Epidermal melanocyte (primary cell): ENCODE data around the gene SYK.
"Not testable (repeated sequence)": the region's sequence is repeated elsewhere in the genome, so short reads cannot be mapped to it uniquely, and the experiment has no call there.

Source experiments
- DNase-seq: peaks from one replicate; pipeline ENCODE4 v3.0.0; 2011; ENCODE audit warnings: low spot score; ENCODE audit not compliant: insufficient read length

Gene SYK

DNA sequence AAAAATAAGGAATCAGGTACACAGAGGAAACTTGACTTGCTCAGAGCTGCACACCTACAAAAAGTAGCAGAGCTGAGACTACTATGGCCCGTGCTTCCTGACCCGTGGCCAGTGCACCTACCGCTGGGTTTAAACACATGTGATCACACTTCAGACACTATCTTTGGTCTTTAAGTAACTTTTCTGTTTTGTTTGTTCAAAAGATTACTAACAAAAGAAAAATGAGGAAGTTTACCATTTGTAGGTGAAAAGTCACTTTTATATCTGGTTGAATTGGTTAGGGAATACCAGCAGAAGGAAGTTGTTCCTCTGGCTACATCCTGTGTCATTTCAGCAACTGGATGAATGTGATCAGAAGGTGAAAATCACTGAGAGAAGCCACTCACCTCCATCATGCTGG, 6.5 kb upstream of the SYK start:
- DNase-seq, result no peak

DNA sequence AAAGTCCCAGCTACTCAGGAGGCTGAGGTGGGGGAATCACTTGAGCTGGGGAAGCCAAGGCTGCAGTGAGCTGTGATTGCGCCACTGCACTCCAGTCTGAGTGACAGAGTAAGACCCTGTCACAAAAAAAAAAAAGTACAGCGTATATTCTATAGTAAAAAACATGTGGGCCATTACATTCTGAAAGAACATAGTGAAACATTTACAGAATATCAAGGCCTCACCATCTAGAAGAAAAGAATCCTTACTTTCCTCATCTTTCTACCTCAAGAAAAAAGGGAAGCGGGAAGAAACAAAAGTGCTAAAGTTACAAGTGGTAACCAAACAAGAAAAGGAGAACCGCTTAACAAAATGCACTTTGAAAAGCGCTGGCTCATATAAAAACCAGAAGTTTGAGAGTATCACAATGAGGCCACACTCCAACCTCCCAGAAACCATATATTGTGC, 5.7 kb upstream of the SYK start:
- DNase-seq, result no peak

DNA sequence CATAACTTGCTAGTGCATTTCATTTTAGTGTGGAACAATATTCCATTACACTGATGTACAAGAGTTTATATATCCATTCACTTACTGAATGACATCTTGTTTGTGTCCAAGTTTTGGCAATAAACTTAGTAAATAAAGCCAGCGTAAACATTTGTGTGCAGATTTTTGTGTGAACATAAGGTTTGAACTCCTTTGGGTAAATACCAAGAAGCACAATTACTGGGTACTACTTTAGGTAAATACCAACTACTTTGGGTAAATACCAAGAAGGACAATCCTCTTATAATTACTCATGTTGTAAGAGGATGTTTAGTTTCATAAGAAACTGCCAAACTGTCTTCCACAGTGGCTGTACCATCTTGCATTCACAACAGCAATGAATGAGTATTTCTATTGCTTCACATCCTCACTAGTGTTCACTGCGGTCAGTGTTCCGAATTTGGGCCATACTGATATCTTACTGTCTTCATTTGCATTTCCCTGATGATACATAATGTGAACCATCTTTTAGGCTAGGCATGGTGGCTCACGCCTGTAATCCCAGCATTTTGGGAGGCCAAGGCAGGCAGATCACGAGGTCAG, 2.3 kb upstream of the SYK start:
- DNase-seq, result no peak

DNA sequence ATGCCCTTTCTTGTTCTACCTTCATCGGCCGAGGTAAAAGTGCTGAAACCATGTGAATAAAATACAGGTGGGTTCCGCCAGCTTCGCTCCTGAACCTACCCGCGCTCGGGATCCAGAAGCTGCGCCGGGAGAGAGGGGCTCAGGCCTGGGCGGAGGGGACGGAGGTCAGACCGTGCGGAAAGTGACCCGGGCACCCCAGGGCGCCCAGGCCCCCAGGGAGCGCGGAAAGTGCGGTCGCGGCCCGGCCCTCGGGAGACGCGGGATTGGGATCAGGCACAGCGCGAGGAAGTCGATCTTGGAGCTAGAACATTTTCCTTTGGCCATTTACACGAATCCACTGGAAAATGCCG, 329 bp downstream of the SYK start:
- no peak for DNase-seq

DNA sequence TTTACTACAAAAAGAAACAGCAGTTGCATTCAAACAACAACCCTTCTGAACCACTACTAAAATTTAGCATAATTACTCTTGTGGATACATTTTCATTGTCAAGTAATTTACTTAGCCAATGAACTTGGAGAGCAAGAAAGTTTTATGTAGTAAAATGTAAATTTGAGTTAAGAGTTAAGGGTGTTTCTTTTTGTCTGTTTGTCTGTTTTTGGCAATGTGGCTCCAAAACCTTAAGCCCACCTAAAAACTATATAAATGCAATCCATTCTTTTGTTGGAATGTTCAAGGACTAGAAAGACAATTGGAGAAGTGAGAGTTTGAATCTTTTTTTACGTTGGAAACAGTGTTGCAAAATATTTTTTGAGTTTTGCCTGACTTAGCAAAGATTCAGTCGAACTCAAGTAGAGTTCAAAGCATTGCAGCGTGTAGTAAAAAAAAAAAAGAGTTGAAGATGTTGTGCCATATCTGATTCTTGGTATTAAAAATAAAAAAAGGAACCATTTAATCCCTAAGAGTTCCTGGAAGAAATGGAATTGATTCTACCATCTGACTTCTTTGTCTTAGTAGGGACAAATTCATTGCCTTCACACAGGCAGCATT, 867 bp downstream of the SYK start:
- DNase-seq, result no peak

DNA sequence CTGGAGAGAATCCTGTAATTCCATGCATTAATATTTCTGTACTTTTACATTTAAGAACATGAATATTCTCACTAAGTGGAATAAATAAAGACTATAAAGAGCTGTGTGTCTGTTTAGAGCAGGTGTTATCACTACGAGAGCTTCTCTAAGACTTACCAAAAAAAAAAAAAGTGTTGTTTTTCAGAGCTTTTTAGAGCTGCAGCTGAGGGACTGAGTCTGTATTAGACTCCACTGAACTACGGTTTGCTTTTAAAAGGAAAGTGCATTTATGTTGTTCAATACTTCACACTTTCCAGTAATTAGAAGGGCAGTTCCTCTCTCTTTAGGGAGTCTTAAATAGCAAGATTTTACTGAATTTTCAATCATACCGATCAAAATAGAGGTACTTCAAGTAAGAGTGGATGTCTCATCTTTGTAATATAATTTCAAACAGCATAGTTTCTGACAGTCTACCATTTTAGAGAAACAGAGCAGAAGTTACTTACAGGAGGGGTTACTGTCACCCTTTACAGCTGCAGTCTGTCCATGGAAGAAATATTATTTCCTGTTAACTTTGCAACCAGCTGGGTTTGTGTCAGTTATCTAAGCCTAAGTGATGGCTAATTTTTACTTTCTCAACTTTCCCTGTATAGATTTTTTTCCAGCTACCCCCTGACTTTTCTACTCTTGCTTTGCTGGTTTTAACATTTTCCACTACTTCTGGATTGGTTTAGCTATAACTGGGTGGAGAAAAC, 2.4 kb downstream of the SYK start:
- no peak for DNase-seq

DNA sequence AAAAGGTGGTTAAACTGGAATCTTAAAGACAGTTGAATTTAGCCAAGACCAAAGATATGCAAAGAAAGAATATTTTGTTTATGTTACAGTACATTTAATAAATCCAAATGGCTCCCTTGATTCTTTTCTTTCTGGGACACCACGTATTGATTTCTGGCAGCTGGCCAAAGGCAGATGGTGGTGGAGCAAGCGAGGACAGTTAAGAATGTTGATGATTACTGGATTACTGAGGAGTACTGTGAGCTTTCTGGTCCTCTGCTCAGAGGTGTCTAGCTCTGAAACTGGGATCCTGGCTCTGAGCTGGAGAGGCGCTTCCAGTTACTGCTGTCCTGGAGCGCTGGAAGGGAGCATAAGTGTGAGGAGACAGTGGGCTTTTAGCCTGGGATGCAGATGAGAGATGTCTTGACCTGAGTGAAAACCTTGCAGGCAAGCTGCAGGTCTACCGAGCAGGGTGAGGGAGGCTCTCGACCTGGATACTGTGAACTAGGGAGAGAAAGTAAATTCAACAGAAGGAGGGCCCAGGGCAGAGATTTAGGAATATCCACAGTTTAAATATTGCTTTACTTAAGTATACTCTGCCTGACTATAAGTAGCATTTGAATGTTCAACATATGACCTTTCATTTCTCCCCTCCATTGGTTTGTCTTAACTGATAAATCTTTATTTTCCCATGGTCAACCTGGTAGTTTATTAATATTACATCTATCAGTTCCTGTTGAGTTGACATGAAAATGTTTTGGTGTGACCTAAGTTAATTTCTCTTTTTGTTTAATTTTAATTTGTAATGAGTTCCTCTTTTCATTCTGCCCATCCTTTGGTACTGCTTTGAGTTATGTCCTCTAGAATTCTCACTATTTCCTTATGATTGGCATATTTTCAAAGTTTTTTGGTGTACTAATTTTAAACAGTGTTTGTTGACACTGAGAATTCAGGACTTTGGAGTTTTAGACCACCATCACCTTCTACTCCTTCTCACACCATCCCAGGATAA, 3.7 kb downstream of the SYK start:
- no peak for DNase-seq

DNA sequence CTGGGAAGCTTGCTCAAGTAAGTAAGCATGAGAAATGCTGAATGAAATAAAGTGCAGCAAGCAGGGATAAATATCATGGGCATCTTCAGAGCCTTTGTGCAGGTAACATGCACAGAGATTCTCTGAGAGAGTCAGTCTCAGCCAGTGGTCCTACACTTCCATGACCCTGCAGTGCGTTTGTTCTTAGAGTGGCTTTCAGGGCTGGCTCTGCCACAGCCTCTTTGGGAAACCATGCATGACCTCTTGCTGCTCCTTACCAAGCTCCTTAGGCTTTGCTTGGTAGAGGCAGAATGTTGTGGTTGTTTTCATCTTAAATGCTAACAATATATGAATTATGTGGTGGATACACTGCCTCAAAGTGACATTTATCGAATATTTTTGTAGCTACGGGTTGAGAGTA, 5.4 kb downstream of the SYK start:
- no peak for DNase-seq

DNA sequence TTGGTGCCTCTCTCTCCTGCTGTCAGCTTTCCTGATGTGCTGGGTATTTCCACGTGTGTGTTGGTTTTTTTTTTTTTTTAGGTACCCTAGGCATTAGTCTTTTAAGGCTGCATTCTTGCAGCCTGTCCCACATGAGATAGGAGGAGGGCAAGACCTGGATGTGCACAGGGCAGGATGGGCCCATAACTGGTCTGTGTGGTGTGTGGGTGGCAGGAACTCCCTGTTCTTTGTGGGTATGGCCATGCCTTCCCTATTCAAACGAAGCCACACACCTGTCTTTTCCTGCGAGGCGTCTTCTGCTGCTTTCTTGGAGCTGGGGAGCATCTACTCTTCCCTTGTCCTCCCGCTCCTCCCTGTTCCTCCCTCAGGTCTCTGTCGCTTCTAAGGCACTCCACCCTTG, 6.8 kb downstream of the SYK start:
- no peak for DNase-seq

DNA sequence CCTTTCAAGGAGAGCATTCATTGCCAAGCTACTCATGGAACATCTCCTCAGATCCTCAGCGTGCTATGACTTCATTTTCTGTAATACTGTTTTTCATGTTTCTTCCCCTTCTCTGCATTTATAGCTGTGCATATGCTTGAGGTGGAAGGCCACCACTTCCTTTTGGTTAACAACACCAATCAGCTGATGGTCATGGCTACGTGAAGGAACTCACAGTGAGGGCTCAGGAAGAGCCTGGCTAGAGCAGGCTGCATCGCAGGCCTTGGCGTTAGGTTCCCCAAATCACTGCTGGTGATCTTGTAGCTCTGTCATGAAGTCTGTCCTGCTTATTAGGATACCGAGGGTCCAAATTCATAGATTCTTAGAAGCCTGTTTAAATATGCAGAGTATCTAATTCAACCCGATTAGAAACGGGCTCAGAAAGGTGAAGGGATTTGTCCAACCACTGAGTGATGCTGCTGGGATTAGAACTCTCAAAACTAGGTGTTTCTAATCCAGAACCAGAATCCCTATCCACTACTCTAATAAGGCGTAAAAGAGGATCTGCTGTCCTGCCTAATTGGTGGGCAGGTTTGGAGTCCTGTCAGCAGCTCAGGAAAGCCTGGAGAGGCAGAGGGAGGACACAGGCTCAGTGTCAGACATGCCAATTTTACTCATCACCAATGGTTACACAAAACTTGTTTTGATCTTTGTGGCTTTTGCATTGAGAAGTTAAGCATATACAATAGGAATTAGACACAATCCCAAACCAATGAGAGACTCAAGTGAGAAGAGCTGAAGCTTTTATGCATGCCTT, 7.5 kb downstream of the SYK start:
- DNase-seq, result no peak

DNA sequence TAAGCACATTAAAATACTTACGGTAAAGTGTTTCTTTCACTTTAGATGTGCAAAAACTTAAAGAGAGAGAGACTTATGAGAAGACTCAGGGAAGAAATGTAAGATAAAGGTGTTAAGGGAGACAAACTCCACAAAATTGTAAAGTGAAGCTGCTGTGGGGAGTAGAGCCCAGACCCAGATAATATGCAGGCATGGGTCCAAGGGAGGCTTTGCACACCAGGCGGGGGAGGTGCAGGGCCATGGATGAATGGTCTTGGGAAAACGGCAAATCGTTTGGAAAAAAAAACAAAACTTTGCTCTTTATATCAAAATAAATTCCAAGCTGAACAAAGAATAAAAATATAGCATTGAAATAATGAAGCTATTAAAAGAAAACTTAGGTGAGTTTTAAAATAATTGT, 9.1 kb downstream of the SYK start:
- no peak for DNase-seq

DNA sequence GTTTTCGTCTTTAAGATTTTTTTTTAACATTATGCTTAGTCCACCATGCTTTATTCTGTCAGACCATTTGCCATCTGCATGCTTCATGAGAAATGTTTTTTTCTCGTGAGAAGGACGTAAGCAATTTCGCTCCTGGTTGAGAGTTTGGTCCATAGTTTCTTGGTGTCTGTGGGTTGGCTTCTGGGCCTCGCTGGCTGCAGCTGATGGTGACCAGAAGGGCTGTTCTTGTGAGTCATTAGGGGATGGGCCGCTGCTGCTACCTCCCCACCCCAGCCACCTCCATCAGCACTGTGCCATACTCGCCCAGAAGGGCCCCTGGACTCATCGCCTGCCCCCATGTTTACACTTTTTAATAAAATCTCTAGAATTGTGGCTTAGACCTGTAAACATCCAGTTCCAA, 11.4 kb downstream of the SYK start:
- DNase-seq, result no peak

DNA sequence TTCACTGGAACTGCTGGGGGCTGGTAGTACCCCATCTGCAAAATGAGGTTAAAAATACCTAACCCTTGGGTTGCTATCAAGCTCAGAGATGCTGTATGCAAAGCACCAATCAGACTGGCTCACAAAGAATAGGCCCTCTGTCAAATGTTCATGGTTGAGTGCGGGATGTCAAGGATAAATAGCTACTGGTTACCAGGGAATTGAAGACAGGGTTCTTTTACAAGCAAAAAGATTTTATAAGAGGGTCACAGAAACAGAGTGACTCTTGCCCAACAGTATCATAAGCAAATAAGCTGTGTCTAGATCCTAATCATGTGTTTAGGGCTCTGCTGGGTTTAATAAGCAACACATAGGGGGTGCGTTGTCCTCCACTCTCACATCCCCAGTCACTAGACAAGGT, 11.9 kb downstream of the SYK start:
- no peak for DNase-seq

DNA sequence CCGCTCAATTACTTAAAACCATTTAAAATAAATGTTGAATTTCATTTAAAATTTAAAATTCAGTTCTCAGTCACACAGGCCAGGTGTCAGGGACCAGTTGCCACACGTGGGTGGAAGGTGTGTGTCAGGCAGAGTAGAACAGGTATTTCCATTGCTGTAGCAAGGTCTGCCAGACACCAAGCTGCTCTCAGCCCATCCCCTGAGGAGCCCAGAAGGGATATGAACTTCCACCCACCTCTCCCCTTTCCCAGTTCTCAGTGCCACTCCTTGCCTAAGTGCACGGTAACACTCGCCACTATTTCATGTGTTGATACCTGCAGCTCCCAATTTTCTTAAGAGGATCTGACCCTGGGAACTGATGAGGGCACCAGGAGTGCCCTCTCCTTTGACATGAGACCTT, 12.7 kb downstream of the SYK start:
- DNase-seq, result no peak

DNA sequence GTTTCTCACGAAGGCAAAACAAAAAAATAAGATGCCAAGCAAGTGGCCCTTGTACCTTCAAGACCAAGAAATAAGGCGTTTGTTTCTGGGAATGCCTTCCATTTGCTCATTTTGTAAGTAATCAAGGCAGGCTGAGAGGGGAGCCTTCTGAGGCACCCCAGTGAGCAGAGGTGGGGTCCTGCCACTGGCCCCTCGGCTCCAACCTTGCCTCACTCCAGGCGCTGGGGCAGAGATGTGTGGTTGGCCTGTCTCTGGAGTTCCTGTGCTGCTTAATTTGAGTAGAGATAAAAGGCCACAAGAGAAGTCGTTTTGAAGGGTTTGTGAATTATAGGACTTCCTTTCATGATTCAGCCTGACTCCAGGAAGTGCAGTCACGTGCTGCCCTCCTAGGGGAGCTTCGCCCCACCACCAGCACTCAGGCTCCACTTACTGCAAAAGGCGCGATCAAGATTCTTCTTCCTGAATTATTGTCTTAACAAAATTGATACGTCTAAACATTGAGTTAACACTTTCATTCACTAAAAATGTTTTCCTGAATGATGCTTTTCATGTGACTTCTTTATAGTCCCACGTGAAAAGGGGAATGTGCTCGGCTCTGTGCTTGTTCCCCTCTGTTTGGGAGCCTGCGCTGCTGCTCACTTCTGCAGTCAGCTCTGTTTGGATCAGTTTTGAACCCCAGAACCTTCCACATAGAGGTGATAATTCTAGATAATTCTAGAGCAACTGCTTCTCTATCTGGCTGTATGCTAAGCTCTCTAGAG, 13.7 kb downstream of the SYK start:
- DNase-seq, result no peak

DNA sequence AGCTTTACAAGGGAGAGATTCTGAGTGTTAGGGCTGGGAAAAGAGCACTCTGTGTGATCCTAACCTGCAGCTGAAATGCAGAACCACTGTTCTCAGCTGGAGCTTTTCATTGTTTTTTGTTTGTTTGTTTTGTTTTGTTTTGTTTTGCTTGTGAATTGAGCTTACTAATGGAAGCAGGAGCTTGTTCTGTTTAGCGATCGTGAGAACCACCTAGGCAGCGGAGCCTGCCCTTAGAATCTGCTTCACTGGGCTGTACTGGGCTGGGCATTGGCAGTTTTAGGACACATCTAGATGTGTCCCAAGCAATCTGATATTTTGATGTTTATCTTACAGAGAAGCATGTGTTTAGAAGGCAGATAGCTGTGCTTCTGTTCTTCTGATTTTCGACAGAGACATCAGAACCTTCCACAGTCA, 14.3 kb downstream of the SYK start:
- DNase-seq, result no peak

DNA sequence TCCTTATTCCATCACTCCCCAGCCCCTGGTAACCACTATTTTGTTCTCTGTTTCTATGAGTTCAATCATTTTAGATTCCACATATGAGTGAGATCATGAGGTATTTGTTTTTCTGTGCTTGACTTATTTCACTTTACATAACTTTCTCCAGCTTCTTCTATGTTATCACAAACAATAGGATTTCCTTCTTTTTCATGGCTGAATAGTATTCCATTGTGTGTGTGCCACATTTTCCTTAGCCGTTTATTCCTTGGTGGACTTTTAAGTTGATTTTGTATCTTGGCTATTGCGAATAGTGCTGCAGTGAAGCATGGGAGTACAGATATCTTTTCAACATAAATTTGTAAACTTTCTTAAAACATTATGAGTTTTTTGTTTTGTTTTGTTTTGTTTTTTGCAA, 15.1 kb downstream of the SYK start:
- DNase-seq, result no peak

DNA sequence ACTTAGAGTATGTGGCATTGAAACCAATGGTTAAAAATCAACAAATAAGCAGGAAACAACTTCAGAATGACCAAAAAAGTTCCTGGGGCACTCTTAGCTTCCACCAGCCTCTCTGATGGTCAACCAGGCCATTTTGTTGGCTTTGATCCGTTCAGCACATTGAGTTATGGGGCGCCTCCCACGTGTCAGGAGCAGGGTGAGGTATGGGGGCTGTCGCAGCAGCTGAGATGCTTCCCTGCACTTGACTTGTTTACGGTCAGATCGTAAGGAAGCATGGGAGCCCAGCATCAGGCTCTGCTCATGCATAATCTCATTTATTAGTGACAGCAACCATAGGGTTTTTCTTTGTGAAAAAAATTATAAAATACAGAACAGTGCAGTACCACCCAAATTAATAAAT, 16.7 kb downstream of the SYK start:
- DNase-seq, result no peak

DNA sequence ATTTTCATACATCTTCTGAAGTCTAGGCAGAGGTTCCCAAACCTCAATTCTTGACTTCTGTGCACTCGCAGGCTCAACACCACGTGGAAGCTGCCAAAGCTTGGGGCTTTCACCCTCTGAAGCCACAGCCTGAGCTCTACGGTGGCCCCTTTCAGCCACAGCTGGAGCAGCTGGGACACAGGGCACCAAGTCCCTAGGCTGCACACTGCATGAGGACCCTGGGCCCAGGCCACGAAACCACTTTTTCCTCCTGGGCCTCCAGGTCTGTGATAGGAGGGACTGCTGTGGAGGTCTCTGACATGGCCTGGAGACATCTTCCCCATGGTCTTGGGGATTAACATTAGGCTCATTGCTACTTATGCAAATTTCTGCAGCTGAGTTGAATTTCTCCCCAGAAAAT, 18.8 kb downstream of the SYK start:
- DNase-seq, result not testable (repeated sequence)

DNA sequence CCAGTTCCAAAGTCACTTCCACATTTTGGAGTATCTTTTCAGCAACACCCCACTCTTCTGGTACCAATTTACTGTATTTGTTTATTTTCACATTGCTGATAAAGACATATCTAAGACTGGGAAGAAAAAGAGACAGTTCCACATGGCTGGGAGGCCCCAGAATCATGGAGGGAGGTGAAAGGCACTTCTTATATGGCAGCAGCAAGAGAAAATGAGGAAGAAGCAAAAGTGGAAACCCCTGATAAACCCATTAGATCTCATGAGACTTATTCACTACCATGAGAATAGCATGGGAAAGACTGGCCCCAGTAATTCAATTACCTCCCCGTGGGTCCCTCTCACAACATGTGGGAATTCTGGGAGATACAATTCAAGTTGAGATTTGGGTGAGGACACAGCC, 19.6 kb downstream of the SYK start:
- not testable (repeated sequence) for DNase-seq
